ENCODE data around the gene CAPN6.

CAPN6 gene, protein sequence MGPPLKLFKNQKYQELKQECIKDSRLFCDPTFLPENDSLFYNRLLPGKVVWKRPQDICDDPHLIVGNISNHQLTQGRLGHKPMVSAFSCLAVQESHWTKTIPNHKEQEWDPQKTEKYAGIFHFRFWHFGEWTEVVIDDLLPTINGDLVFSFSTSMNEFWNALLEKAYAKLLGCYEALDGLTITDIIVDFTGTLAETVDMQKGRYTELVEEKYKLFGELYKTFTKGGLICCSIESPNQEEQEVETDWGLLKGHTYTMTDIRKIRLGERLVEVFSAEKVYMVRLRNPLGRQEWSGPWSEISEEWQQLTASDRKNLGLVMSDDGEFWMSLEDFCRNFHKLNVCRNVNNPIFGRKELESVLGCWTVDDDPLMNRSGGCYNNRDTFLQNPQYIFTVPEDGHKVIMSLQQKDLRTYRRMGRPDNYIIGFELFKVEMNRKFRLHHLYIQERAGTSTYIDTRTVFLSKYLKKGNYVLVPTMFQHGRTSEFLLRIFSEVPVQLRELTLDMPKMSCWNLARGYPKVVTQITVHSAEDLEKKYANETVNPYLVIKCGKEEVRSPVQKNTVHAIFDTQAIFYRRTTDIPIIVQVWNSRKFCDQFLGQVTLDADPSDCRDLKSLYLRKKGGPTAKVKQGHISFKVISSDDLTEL

DNA sequence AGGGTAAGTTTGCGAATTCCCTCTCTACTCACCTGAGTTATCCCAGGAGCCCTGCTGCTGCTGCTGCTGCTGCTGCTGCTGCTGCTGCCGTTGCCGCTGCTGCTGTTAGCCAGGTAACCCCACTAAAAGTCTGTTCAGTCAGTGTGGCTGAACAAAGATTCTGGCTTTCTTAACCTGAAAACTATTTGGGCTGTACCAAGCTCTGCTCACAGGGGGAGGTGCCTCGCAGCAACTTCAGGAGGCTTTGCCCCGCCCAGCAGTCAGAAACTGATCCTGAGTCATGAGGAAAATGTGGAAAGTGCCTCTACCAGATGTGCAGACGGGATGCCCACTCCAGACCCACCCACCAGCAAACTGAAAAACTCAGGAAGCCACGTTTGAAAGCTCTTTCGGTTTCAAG lies at the start of gene CAPN6:
TSS of gene CAPN6 (minus strand) at position 145 of the 400 bp plus-strand sequence. CDS start 6,547 bp downstream, outside the sequence.
- DNase-seq (ENCODE audit: low spot score) = no peak

DNA sequence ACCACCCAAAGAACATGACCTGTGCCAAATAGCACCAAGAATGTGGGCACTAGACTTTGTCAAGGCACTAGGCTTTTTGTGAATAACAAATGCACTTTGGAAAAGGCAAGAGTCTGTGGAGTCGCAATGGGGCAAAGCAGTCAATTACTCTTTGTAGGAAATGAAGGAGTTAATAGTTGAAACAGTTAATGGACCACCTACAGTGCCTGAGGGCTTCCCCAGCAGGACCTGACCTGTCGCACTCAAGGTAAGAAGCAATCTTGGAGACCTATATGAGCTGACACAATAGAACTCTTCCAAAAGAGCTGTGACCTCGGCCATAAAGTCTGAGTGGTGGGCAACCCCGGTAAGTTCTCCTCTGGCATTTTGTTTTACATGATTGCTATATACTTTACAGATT lies 49.2 kb upstream of the CAPN6 start:
- DNase-seq (ENCODE audit: low spot score) = no peak

GRCh38 chrX:111318901-111319300 lies 48.6 kb upstream of the CAPN6 start:
- no peak for DNase-seq (ENCODE audit: low spot score)

DNA sequence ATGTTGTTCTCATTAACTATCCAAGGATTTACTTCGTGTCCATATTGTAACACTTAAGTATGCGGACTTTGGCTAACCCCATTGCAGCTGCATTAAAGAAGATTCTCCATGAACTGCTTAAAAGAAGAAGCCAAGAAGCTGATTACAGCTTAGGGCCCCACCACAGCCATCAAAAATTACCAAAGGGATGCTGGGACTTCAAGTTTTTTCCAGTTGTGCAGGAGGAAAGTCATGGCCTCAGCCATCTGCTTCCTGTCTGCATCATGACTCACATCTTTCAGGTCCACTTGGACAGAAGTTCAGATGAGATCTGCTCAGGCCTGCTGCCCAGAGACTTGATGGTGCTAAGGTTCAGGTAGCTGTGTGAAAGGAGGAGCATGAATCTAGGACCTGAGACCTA lies 38.8 kb upstream of the CAPN6 start:
- no peak for DNase-seq (ENCODE audit: low spot score)

DNA sequence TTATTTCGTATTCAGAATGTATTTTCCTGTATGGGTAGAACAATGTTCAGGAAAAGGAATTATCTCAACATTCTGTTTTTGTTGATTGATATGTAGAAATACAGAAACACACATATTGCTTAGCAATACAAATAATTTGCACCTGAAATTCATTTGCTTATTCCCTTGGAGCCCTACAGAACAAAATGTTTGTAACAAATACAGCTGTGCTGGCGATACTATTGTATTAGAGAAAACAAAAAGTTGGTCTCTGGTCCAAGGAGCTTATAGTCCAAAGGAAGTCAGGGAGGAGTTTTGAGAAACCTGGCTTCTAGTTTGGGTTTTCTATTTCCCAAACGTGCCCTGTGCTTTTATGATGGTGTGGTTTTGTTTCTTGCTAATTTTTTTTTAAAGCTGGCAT lies 37.8 kb upstream of the CAPN6 start:
- DNase-seq (ENCODE audit: low spot score) = no peak

DNA sequence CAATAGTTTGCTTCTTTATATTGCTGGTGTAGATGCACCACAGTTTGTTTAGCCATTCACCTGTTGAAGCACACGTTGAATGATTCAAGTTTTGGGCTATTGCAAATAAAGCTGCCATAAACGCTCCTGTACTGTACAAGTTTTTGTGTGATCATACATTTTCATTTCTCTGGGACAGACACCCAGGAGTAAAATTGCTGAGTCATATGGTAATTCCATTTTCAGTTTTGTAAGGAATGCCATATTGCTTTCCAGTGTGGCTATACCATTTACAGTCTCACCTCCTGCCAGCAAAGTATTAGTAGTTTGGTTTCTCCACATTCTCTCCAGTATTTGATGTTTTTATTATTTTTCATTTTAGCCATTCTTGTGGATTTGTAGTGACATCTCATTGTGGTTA lies 32.0 kb upstream of the CAPN6 start:
- DNase-seq (ENCODE audit: low spot score) = no peak

GRCh38 chrX:111288841-111289240 lies 18.6 kb upstream of the CAPN6 start:
- DNase-seq (ENCODE audit: low spot score) = no peak

DNA sequence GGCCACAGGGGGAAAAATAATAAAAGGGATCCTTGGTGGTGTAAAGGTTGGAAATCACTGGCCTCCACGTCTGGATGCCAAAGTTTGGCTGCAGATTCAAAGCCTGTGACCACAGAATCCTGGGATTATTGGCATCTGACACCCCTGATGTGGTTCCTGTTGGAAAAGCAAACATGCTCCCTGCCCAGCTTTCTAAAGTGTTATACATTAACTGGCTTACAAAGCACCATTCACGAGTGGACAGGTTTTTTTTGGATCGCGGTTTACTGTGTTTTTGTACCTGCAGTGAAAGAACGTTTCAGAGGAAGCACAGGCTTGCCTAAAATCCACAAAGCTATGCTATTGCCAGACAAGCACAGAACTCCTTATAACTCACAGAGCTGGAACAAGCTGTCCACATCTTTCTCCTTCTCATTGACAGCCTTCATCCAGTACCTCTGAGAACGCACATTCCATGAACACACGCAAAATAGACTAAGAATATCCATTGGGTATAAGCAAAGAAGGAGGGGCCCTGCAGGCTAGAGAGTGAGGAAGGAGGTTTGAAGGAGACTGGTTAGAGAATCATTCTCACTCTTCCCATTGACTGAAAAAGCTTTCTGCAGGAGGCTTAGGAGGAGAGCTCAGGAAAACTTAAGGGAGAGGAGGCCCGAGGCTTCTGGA lies 14.5 kb upstream of the CAPN6 start:
- no peak for DNase-seq (ENCODE audit: low spot score)

DNA sequence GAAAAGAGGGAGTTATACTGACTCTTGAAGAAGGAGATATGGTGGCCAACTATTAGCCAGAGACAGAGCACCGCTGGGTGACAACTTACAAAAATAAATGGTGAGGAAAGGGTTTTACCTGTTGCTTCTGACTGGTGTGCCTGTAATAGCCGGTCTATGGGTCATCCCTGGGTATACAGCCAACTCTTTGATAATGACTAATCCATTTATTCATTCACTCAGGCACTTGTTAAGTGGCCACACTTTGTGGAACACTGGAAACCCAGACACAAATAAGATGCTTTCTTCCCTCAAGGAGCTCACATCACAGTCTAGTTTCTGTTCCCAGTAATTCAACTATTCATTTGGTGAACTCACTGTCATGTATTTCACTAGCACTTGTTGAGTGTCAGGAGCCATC lies 13.2 kb upstream of the CAPN6 start:
- DNase-seq (ENCODE audit: low spot score) = no peak

DNA sequence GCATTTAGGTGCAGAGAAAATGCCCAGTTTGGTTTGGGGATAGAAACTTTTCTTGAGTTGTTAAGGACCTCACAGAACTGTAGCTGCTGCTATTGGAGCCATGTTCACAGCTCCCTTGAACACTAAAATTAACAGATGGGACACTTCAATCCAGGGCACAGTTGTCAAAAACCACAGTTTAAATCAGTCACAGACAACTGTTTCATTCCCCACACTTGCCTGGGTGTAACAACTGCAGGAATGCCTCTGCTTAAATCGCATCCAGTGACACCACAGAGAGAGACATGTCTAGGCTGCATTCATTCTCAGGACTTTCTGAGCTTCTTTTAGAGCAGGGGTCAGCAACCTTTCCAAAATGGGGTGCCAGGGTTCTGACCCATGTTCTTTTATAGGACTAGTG lies 12.7 kb upstream of the CAPN6 start:
- no peak for DNase-seq (ENCODE audit: low spot score)

- no peak for DNase-seq (ENCODE audit: low spot score)
Measured at GRCh38 chrX:111282139-111282538, 11.9 kb upstream of the CAPN6 start.

DNA sequence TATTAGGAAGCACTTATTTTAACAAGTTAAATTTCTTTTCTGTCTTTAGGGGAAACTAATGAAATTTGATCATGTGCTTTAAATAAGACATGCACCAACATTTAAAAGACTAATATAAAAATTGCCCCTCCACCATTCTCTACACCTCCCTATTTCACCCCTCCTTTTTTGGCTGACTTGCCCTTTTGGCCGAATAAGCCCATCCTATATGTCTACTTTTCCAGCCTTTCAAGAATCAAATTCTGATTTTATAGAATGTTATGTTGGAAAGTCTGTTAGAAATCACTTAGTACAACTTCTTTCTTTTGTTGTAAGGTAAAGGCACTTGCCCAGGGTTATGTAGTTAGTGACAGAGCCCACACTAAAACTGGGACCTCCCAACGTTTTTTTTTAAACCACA lies 1.8 kb downstream of the CAPN6 start:
- DNase-seq (ENCODE audit: low spot score) = no peak

DNA sequence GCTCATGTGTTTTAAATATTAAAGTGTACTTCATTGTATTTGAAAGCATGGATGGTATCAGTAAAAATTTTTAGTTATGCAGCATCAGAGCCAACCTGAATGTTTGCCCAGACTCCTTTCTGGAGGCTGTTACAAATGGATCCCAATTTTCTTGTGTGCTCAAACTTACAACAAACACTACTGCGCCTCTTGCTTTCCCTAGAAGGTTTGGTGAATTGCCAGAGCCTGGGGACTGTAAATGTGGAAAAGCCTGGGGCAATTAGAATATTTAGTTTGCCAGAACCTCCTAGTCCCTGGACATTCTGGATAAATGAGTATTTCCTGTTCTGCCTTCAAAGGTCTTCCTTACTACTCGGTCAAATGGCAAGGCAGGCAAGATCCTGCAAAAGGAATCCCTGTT lies 4.8 kb downstream of the CAPN6 start:
- DNase-seq (ENCODE audit: low spot score) = no peak

DNA sequence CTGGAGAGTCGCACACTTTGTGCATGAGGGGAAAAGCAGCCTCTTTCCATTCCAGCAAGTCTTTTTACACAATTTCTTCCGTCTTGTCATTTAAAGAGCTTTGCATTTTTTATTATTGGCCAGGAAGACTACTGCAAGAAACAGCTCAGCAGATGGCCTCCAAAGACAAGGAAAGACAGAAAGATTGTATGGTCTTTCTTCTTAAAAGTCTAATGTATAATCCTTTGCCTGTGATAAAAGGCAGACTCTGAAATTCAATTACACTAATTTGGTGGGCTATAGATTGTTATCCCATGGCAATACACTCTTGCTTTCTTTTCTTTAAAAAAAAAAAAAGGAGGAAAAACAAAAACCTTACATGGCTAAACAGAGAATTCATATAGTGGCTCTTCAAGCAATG lies 5.9 kb downstream of the CAPN6 start:
- no peak for DNase-seq (ENCODE audit: low spot score)

GRCh38 chrX:111262086-111262485 lies 8.2 kb downstream of the CAPN6 start:
- DNase-seq (ENCODE audit: low spot score) = no peak

- no peak for DNase-seq (ENCODE audit: low spot score)
Measured at GRCh38 chrX:111260451-111260850, 9.8 kb downstream of the CAPN6 start.

DNA sequence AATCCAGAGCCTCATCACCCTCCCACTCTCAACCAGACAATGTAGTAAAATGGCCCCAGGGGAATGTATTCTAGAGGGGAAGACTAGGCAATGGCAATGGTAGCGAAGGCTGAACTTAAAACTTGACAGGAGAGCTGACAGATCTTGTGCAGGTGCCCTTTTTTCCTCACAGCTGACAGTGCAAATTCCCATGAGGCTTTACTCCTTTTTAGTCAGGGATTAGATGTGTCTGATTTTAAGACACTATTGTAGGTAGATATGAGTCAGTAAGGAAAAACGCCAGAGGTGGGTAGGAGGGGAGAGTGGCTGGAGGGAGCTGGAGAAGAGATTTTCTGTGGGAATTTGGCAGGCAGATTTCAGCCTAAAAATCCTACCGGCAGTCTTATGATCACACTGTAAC lies 10.7 kb downstream of the CAPN6 start:
- DNase-seq (ENCODE audit: low spot score) = no peak

GRCh38 chrX:111257733-111258132 lies 12.6 kb downstream of the CAPN6 start:
- DNase-seq (ENCODE audit: low spot score) = no peak

- DNase-seq (ENCODE audit: low spot score) = no peak
Measured at GRCh38 chrX:111254896-111255693, 15.2 kb downstream of the CAPN6 start.

DNA sequence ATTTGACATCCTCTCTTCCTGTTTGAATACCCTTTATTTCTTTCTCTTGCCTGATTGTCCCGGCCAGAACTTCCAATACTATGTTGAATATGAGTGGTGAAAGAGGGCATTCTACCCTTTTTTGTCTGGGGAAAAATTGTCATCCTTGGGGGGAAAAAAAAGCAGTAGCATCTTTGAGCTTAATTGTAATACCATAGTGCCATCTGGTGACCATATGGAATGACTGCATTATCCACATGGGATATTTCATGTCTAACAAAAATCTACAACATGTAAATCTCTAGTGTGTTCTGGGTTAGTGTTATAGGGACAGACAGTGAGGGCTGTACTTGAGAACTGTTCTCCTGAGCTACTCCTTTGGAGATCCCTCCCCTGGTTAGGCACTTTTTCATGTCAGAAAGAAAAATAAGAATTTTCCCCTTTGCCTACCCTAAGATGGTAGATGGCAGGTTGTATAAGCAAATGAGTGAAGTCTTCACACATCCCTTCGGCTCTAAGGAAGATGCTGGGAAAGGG lies 26.0 kb downstream of the CAPN6 start:
- DNase-seq (ENCODE audit: low spot score) = peak; percentile 25

GRCh38 chrX:111216293-111216801 lies 53.9 kb downstream of the CAPN6 start:
- DNase-seq (ENCODE audit: low spot score) = no peak

- no peak for DNase-seq (ENCODE audit: low spot score)
Measured at GRCh38 chrX:111207851-111208250, 62.4 kb downstream of the CAPN6 start.
